Psoas muscle (tissue), 8 donors: ENCODE results near the gene NAT10. TPM values are rescaled to one million over a fixed set of nuclear protein-coding genes. Genes with fewer than 3 reads are reported as not detected.
"Not testable (repeated sequence)": the region's sequence is repeated elsewhere in the genome, so short reads cannot be mapped to it uniquely, and the experiment has no call there.

ENCODE experiments used
- ATAC-seq, 4 donors: fragments of 200-7000 bp; cut with Tn5 transposase; one replicate each; pipeline ENCODE4 v1.9.1; 2020; ENCODE audit warnings: moderate library complexity in 3 of 4, mild to moderate bottlenecking in 2 of 4
- DNase-seq, 2 donors: peaks; one replicate each; pipeline ENCODE4 v3.0.0-alpha.2; 2020
- H3K27ac ChIP-seq: fragments of 200-600 bp; one replicate; pipeline ENCODE4 v1.8.0; 2022
- H3K27me3 ChIP-seq, 3 donors: fragments of 200-600 bp in 1 of 3; one replicate each; pipeline versions ENCODE4 v1.6.1 to v1.8.0; 2013 to 2022; ENCODE audit warnings: low read length in 2 of 3, mild to moderate bottlenecking in 2 of 3, moderate library complexity in 1 of 3; ENCODE audit not compliant: insufficient read depth in 3 of 3
- H3K36me3 ChIP-seq, 2 donors: fragments of 200-600 bp in 1 of 2; one replicate each; pipeline versions ENCODE4 v1.6.1 to v1.8.0; 2013 to 2022; ENCODE audit warnings: low read depth in 1 of 2, mild to moderate bottlenecking in 1 of 2, moderate library complexity in 1 of 2; ENCODE audit not compliant: insufficient read depth in 1 of 2
- H3K4me1 ChIP-seq: fragments of 200-600 bp; one replicate; pipeline ENCODE4 v1.8.0; 2022
- H3K4me3 ChIP-seq: fragments of 200-600 bp; one replicate; pipeline ENCODE4 v1.8.0; 2022; ENCODE audit warnings: mild to moderate bottlenecking
- H3K9me3 ChIP-seq: fragments of 200-600 bp; one replicate; pipeline ENCODE4 v1.8.0; 2022
- WGBS, 3 donors: extraction: QIAGEN DNeasy Blood & Tissue Kit; methylation state at CpG; one replicate each; pipeline versions ENCODE4 v1.1.6 to v1.1.7; 2013; 5-methylcytosine and 5-hydroxymethylcytosine counted together
- intact Hi-C, 2 donors: fragments of 100-400 bp; cut with DNase I; formaldehyde crosslinking; loops; one replicate each; pipeline versions ENCODE4 v1.11.0 to v1.14.2; 2022
- polyA plus RNA-seq, 3 donors: library from polyadenylated mRNA; stranded (reverse); fragments of 200-250 nt; gene quantifications; one replicate each; pipeline ENCODE4 v1.2.3, GENCODE V29; 2013
- total RNA-seq, 4 donors: library from RNA; stranded (reverse); fragmentation: NEBNext Ultra II Directional in 2 of 4; extraction: Animal tissue kit (Norgen Biotek cat#: 25700) in 2 of 4; gene quantifications; one replicate each; pipeline versions ENCODE4 v1.2.1 to v1.2.4, GENCODE V29; 2021 to 2023
- TF ChIP-seq, protein P1 (sequence below): fragments of 200-600 bp; IDR thresholded peaks from one replicate; pipeline ENCODE4 v1.8.0; 2022; ENCODE audit warnings: antibody characterized with exemption
- donor health status: healthy with polysubstance abuse.
- donor health status: DM: no; HTN: no; CAD: no; lungs with moderate emphysema.
- donor health status: Bipolar disorder and iron deficiency.
- donor health status: healthy.
- donor health status: DM: yes; HTN: yes; CAD: no.
- donor health status: DM: no; HTN: no; CAD: no.
- donor health status: DM: no; HTN: no; CAD: no.
- donor health status: DM: yes; HTN: yes; CAD: no.

The NAT10 gene
- total and polyA plus RNA-seq, 7 donors = 21.0 to 51.5 (median 29.1) TPM

DNA sequence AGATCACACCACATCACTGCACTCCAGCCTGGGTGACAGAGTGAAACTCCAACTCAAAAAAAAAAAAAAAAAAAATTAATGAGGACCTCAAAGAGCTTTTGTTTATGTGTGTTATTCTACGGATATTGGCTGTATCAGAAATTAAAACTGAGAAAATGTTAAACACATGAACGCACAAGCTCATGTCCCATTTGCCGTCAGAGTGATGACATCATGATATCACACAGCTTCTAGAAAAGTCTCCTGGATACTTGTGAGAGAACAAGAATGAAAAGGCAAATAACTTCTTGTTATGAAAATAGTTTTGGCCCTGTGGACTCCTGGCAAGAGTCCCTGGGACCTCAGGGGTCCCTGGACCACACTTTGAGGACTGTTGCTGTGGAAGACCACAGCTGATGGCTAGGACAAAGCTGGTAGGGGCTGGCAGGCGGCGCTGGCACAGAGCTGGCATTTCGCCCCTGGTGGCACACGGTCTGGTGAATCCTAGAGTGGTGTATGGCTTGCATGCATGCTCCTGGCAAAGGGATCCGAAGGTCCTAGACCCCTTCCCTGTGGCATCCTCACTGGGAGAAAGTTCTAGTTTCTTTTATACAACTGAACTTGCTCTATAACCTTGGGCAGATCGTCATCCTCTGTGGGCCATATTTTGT lies 73.7 kb downstream of the NAT10 start:
- no peak for ATAC-seq

DNA sequence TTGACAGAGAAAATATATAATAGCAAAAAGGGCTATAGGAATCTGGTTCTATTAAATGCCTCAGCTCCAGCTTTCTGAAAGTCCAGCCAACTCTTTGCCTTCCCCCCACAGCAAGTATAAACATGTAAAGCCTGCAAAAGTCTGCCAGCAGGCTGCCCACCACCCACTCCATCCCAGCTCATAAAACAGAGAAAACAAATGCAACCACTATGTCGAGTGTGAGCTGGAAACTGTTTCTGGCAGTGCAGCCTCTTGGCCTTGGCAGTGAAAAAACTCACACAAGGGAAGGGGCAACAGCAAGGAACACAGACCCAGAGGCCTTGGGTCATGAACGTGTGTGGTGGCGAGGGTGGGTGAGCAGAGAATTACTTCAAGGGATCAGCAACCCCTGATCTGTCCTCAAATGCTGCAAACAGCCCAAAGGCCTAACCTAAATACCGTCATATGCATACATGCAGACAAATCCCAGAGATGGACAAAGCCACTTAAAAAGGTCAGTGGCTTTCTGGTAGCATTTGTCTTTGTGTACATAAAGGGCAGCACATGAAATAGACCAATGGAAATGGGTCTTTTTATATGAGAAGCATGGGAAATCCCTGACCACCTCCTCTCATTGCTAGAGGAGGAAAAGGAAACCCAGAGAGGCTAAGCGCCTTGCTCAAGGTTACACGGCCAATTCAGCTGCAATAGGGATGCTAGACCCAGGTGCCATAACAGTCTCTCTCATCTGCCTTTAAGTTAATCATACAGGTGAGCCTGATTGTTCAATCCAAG lies 74.8 kb downstream of the NAT10 start:
- intact Hi-C loops = no loop called here
- DNase-seq (peak in 1 of 2 donors; percentile 36), ATAC-seq (no peak)
- no peaks in the 10 kb centered on the region for H3K36me3 ChIP-seq
- H3K27ac ChIP-seq = no peak overlapping the region
- no peak overlapping the region for H3K4me3 ChIP-seq
- H3K9me3 ChIP-seq = no peaks in the 10 kb centered on the region
- TF ChIP-seq, protein P1, sequence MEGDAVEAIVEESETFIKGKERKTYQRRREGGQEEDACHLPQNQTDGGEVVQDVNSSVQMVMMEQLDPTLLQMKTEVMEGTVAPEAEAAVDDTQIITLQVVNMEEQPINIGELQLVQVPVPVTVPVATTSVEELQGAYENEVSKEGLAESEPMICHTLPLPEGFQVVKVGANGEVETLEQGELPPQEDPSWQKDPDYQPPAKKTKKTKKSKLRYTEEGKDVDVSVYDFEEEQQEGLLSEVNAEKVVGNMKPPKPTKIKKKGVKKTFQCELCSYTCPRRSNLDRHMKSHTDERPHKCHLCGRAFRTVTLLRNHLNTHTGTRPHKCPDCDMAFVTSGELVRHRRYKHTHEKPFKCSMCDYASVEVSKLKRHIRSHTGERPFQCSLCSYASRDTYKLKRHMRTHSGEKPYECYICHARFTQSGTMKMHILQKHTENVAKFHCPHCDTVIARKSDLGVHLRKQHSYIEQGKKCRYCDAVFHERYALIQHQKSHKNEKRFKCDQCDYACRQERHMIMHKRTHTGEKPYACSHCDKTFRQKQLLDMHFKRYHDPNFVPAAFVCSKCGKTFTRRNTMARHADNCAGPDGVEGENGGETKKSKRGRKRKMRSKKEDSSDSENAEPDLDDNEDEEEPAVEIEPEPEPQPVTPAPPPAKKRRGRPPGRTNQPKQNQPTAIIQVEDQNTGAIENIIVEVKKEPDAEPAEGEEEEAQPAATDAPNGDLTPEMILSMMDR = no peak
- WGBS, 3 donors = 77 to 85% (median 82%) methylated on average over 6 of the region's 6 CpGs
- H3K27me3 ChIP-seq = no peaks in the 10 kb centered on the region
- no peaks in the 10 kb centered on the region for H3K4me1 ChIP-seq

More for the DNA sequence above, 73.7 kb downstream of the NAT10 start:
- DNase-seq = peak in 1 of 2 donors; percentile 36
- intact Hi-C loops = loop anchor here (5.0 to 10.0 kb wide), 3 partner anchors 118 to 316 kb away; no protein-coding TSS in a partner anchor
- Histone ChIP-seq H3K4me3 (no peak overlapping the region), H3K27me3 (no peaks in the 10 kb centered on the region), H3K27ac (no peak overlapping the region), H3K4me1 (peaks cover 7% of the 10 kb centered on the region), H3K36me3 (no peaks in the 10 kb centered on the region), H3K9me3 (no peaks in the 10 kb centered on the region)
- TF ChIP-seq, protein P1 = no peak
- 85 to 89% (median 86%) methylated on average over 9 of the region's 9 CpGs for WGBS, 3 donors

DNA sequence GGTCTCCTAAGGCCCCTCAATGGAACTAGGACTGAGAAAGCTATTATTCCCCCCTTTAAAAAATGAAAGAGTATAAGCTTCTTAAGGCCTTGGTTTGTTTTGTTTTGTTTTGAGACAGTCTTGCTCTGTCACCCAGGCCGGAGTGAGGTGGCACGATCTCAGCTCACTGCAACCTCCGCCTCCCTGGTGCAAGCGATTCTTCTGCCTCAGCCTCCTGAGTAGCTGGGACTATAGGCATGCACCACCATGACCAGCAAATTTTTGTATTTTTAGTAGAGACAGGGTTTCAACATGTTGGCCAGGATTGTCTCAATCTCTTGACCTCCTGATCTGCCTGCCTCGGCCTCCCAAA lies 75.4 kb downstream of the NAT10 start:
- H3K9me3 ChIP-seq, ATAC-seq, H3K4me3 ChIP-seq, H3K36me3 ChIP-seq, DNase-seq, H3K4me1 ChIP-seq, H3K27ac ChIP-seq, intact Hi-C loops, H3K27me3 ChIP-seq: not testable (repeated sequence)
- WGBS, 3 donors = 85 to 93% (median 87%) methylated on average over 5 of the region's 5 CpGs

- peak in 1 of 2 donors; percentile 42 for DNase-seq
- Histone ChIP-seq H3K4me3 (no peak overlapping the region), H3K27ac (no peak overlapping the region), H3K27me3 (no peaks in the 10 kb centered on the region), H3K36me3 (no peaks in the 10 kb centered on the region), H3K4me1 (peaks cover 3% of the 10 kb centered on the region), H3K9me3 (no peaks in the 10 kb centered on the region)
- intact Hi-C loops = no loop called here
- TF ChIP-seq, protein P1 = no peak
- no peak for ATAC-seq
- 47 to 80% (median 48%) methylated on average over 5 of the region's 5 CpGs for WGBS, 3 donors
Measured at GRCh38 chr11:34181251-34181650, 75.8 kb downstream of the NAT10 start.

DNA sequence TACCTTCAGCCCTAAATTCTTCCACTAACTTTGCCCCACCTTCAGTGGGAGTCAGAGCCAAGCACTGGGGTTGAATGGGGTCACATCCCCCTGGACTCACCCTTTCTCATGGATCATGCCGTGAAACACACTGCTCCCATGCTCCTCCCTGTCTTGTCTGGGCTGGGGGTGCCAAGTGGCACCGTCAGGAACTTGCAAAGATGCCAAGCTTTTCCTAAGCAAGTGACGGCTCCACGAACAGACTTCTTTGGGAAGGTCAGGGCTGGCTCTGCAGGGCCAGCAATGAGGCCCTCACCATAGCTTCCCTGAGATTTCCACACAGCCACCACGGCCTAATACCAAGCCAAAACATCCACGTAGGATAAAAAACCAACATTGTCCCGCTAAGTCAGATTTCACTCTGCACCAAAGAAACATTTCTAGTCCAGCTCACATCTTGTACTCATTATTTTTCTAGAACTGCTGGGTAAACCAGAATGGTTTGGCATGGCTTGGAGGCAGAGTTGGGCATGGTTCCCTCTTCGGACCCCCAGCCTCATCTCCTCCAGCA lies 76.5 kb downstream of the NAT10 start:
- H3K27me3 ChIP-seq = no peaks in the 10 kb centered on the region
- H3K4me1 ChIP-seq = peaks cover 6% of the 10 kb centered on the region
- ATAC-seq = peak in 2 of 4 donors; percentile 29 to 36
- H3K4me3 ChIP-seq = no peak overlapping the region
- H3K9me3 ChIP-seq = no peaks in the 10 kb centered on the region
- intact Hi-C loops = no loop called here
- WGBS, 3 donors = 63 to 76% (median 64%) methylated on average over 8 of the region's 8 CpGs
- peak in 1 of 2 donors; percentile 24 for DNase-seq
- H3K27ac ChIP-seq = no peak overlapping the region
- TF ChIP-seq, protein P1 = no peak
- no peaks in the 10 kb centered on the region for H3K36me3 ChIP-seq
